ENCODE measurements around the gene SRA1.

SRA1 gene

GRCh38 chr5:140549237-140550144, 7.8 kb downstream of the SRA1 start:
- DNase-seq = no peak

GRCh38 chr5:140548791-140549190, 8.5 kb downstream of the SRA1 start:
- no peak for DNase-seq

GRCh38 chr5:140548300-140548688, 9.0 kb downstream of the SRA1 start:
- DNase-seq = no peak

- DNase-seq = peak; percentile 73 to 87 (median 84)
Measured at GRCh38 chr5:140547508-140548299, 9.6 kb downstream of the SRA1 start, which contains the start of gene EIF4EBP3. Gene EIF4EBP3 (plus strand): TSS chr5:140547662. CDS start chr5:140547738, 76 bp downstream.

GRCh38 chr5:140546851-140547507, 10.3 kb downstream of the SRA1 start:
- DNase-seq = no peak

- no peak for DNase-seq
Measured at GRCh38 chr5:140545606-140546005, 11.7 kb downstream of the SRA1 start.

- DNase-seq = no peak
Measured at GRCh38 chr5:140544986-140545385, 12.3 kb downstream of the SRA1 start.

- no peak for DNase-seq
Measured at GRCh38 chr5:140542972-140543371, 14.3 kb downstream of the SRA1 start.

- no peak for DNase-seq
Measured at GRCh38 chr5:140540227-140540626, 17.0 kb downstream of the SRA1 start.

GRCh38 chr5:140524003-140524402, 33.3 kb downstream of the SRA1 start:
- no peak for DNase-seq

GRCh38 chr5:140513124-140513523, 44.1 kb downstream of the SRA1 start:
- DNase-seq = no peak

- DNase-seq = no peak
Measured at GRCh38 chr5:140509898-140510297, 47.4 kb downstream of the SRA1 start.

- DNase-seq = no peak
Measured at GRCh38 chr5:140502834-140503233, 54.4 kb downstream of the SRA1 start.
